Panc1 (cell line): ENCODE data around the gene FAM118A. TPM values are rescaled to one million over a fixed set of nuclear protein-coding genes. Genes with fewer than 3 reads are reported as not detected.
"Not testable (repeated sequence)": the region's sequence is repeated elsewhere in the genome, so short reads cannot be mapped to it uniquely, and the experiment has no call there.

Experiments used
- ATAC-seq: fragments of 200-7000 bp; cut with Tn5 transposase; 2 replicates; pipeline ENCODE4 v1.9.1; 2020; ENCODE audit warnings: mild to moderate bottlenecking, moderate library complexity
- BruUV-seq: library from RNA; stranded (reverse); fragments of 400-500 nt; replicated peaks from 2 replicates; lab custom pipeline; 2021; lab: Mats Ljungman, UMichigan
- CTCF ChIA-PET: fragments of 300-600 bp; sonication (Branson Sonifier 250); formaldehyde crosslinking; loops from one replicate; lab custom pipeline; 2022; ENCODE audit warnings: antibody characterized with exemption; lab: Charles Lee
- POLR2A ChIA-PET: fragments of 300-600 bp; sonication (Branson Sonifier 250); formaldehyde crosslinking; loops from one replicate; lab custom pipeline; 2022; ENCODE audit warnings: antibody characterized with exemption; lab: Charles Lee
- DNase-seq: peaks from one replicate; pipeline ENCODE4 v3.0.0-alpha.2; 2010; ENCODE audit warnings: low read depth, low spot score
- H3K27ac ChIP-seq: 2 replicates; pipeline ENCODE4 v1.5.1; 2011; ENCODE audit warnings: mild to moderate bottlenecking, low read length, inconsistent platforms
- H3K27me3 ChIP-seq: fragments of 200-500 bp; sonication (Bioruptor generic); 2 replicates; pipeline ENCODE4 v1.6.0; 2014; ENCODE audit warnings: low read length, inconsistent platforms; ENCODE audit not compliant: control insufficient read depth, insufficient read depth
- H3K36me3 ChIP-seq: fragments of 200-500 bp; sonication (Bioruptor generic); 2 replicates; pipeline ENCODE4 v1.5.1; 2014; ENCODE audit warnings: inconsistent platforms, mild to moderate bottlenecking, low read length, moderate library complexity; ENCODE audit not compliant: control insufficient read depth, insufficient read depth
- H3K4me1 ChIP-seq: 2 replicates; pipeline ENCODE4 v1.5.1; 2011; ENCODE audit warnings: inconsistent platforms, mild to moderate bottlenecking, low read length, moderate library complexity; ENCODE audit not compliant: control insufficient read depth, insufficient read depth
- H3K4me3 ChIP-seq, 2 experiments: 2 replicates each; pipeline ENCODE4 v1.5.1; 2011 to 2012; ENCODE audit warnings: low read depth in 2 of 2, low read length in 2 of 2, mild to moderate bottlenecking in 2 of 2, inconsistent platforms in 1 of 2, moderate library complexity in 1 of 2
- H3K9me3 ChIP-seq: fragments of 200-500 bp; sonication (Bioruptor generic); 2 replicates; pipeline ENCODE4 v1.5.1; 2014; ENCODE audit warnings: low read depth, mild to moderate bottlenecking, inconsistent platforms, low read length, moderate library complexity; ENCODE audit not compliant: control insufficient read depth, insufficient read depth
- POLR2AphosphoS5 ChIP-seq: IDR thresholded peaks from 2 replicates; pipeline ENCODE4 v1.6.1; 2012; ENCODE audit warnings: mild to moderate bottlenecking, low read depth, low read length, moderate library complexity
- SIN3A ChIP-seq: IDR thresholded peaks from 2 replicates; pipeline ENCODE4 v1.6.1; 2012; ENCODE audit warnings: low read depth, mild to moderate bottlenecking, low read length, moderate library complexity, borderline replicate concordance; ENCODE audit not compliant: insufficient read depth
- TCF7L2 ChIP-seq: IDR thresholded peaks from 2 replicates; pipeline ENCODE4 v1.6.1; 2011; ENCODE audit warnings: mild to moderate bottlenecking, low read depth, low read length, inconsistent platforms
- in situ Hi-C: cut with HindIII; loops from 2 replicates; pipeline ENCODE4 v1.10.0; 2016; ENCODE audit warnings: low sequenced_read_pairs, low pct_unique_long_range_greater_than_20kb
- intact Hi-C: fragments of 100-400 bp; cut with micrococcal nuclease; formaldehyde crosslinking; loops from one replicate; pipeline ENCODE4 v1.10.0; 2022; ENCODE audit not compliant: unreplicated experiment
- total RNA-seq: library from RNA; stranded (reverse); gene quantifications from one replicate; pipeline ENCODE4 v1.2.1, GENCODE V29; 2021; ENCODE audit not compliant: unreplicated experiment
- TF ChIP-seq, protein P1 (sequence below): fragments of 450-650 bp; IDR thresholded peaks from 2 replicates; pipeline ENCODE4 v1.5.1; 2017; ENCODE audit warnings: mild to moderate bottlenecking
- TF ChIP-seq, protein P2 (sequence below), 2 experiments: IDR thresholded peaks; 2 replicates each; pipeline ENCODE4 v1.6.1; 2011 to 2012; ENCODE audit warnings: low read depth in 2 of 2, control low read depth in 1 of 2, low read length in 1 of 2, mild to moderate bottlenecking in 1 of 2, moderate library complexity in 1 of 2; ENCODE audit not compliant: insufficient read depth in 1 of 2

The FAM118A gene
- total RNA-seq, 1 experiment from 2014 or later = 73.2 TPM

DNA sequence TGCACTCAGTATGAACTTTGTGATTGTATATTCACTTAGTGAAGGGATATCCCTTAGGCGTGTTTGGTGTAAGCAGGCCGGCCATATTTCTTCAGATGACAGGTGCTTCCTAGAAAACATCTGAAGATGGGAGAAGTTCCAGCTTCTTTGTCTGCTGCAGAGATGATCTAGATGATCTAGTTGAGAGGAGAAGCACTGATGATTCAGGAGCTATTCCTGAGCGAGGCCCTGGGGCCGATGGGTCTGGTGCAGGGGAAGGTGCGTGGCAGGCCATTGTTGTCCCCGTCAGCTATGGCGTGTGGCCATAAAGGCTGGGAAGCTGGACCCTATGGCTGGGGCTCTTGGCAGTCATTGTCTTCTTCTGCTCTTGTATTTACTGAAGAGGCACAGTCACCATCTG lies 14.0 kb downstream of the FAM118A start:
- peaks cover under 1% of the 10 kb centered on the region; the same call in 1 of the 2 replicates for H3K4me1 ChIP-seq
- no peaks in the 10 kb centered on the region for H3K27me3 ChIP-seq
- H3K4me3 ChIP-seq = no peak overlapping the region
- no peaks in the 10 kb centered on the region for H3K9me3 ChIP-seq
- DNase-seq (no peak), ATAC-seq (no peak)
- TF ChIP-seq TCF7L2 = no peak
- TF ChIP-seq, protein P1, sequence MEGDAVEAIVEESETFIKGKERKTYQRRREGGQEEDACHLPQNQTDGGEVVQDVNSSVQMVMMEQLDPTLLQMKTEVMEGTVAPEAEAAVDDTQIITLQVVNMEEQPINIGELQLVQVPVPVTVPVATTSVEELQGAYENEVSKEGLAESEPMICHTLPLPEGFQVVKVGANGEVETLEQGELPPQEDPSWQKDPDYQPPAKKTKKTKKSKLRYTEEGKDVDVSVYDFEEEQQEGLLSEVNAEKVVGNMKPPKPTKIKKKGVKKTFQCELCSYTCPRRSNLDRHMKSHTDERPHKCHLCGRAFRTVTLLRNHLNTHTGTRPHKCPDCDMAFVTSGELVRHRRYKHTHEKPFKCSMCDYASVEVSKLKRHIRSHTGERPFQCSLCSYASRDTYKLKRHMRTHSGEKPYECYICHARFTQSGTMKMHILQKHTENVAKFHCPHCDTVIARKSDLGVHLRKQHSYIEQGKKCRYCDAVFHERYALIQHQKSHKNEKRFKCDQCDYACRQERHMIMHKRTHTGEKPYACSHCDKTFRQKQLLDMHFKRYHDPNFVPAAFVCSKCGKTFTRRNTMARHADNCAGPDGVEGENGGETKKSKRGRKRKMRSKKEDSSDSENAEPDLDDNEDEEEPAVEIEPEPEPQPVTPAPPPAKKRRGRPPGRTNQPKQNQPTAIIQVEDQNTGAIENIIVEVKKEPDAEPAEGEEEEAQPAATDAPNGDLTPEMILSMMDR = no peak
- no peak for TF ChIP-seq POLR2AphosphoS5
- TF ChIP-seq, protein P2, sequence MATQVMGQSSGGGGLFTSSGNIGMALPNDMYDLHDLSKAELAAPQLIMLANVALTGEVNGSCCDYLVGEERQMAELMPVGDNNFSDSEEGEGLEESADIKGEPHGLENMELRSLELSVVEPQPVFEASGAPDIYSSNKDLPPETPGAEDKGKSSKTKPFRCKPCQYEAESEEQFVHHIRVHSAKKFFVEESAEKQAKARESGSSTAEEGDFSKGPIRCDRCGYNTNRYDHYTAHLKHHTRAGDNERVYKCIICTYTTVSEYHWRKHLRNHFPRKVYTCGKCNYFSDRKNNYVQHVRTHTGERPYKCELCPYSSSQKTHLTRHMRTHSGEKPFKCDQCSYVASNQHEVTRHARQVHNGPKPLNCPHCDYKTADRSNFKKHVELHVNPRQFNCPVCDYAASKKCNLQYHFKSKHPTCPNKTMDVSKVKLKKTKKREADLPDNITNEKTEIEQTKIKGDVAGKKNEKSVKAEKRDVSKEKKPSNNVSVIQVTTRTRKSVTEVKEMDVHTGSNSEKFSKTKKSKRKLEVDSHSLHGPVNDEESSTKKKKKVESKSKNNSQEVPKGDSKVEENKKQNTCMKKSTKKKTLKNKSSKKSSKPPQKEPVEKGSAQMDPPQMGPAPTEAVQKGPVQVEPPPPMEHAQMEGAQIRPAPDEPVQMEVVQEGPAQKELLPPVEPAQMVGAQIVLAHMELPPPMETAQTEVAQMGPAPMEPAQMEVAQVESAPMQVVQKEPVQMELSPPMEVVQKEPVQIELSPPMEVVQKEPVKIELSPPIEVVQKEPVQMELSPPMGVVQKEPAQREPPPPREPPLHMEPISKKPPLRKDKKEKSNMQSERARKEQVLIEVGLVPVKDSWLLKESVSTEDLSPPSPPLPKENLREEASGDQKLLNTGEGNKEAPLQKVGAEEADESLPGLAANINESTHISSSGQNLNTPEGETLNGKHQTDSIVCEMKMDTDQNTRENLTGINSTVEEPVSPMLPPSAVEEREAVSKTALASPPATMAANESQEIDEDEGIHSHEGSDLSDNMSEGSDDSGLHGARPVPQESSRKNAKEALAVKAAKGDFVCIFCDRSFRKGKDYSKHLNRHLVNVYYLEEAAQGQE (IDR thresholded peaks at IDR 0.05; ENCODE audit: insufficient read depth in 1 of 2, low read depth in 2 of 2, low read length in 1 of 2) = no peak
- TF ChIP-seq SIN3A = no peak
- intact Hi-C loops (no loop called here), in situ Hi-C loops (no loop called here)
- BruUV-seq = no TSS peak
- POLR2A ChIA-PET = no interaction called here
- no peaks in the 10 kb centered on the region; the same call in 1 of the 2 replicates for H3K36me3 ChIP-seq
- H3K27ac ChIP-seq = no peak overlapping the region
- CTCF ChIA-PET = no interaction called here

GRCh38 chr22:45324311-45324711 lies 14.6 kb downstream of the FAM118A start:
- Histone ChIP-seq H3K27me3 (no peaks in the 10 kb centered on the region), H3K4me1 (no peaks in the 10 kb centered on the region; the same call in 1 of the 2 replicates), H3K9me3 (no peaks in the 10 kb centered on the region), H3K4me3 (no peak overlapping the region), H3K27ac (no peak overlapping the region), H3K36me3 (no peaks in the 10 kb centered on the region; the same call in 1 of the 2 replicates)
- BruUV-seq = no TSS peak
- intact Hi-C loops (no loop called here), in situ Hi-C loops (no loop called here)
- CTCF ChIA-PET = no interaction called here
- POLR2A ChIA-PET = no interaction called here
- DNase-seq (no peak), ATAC-seq (no peak)
- TF ChIP-seq, protein P1 = no peak
- no peak for TF ChIP-seq TCF7L2
- no peak for TF ChIP-seq SIN3A
- TF ChIP-seq, protein P2 (IDR thresholded peaks at IDR 0.05; ENCODE audit: insufficient read depth in 1 of 2, low read depth in 2 of 2, low read length in 1 of 2) = no peak
- TF ChIP-seq POLR2AphosphoS5 = no peak

- H3K36me3 ChIP-seq, DNase-seq, in situ Hi-C loops, intact Hi-C loops, H3K4me1 ChIP-seq, H3K9me3 ChIP-seq, H3K4me3 ChIP-seq, H3K27me3 ChIP-seq, ATAC-seq, CTCF ChIA-PET, H3K27ac ChIP-seq, BruUV-seq: not testable (repeated sequence)
- POLR2A ChIA-PET = interaction anchor here (0.6 kb wide), 1 partner anchor 62 kb away, joined by 3 read pairs; no protein-coding TSS in a partner anchor
These were observed 18.5 kb downstream of the FAM118A start for GRCh38 chr22:45328261-45328660.
